Urothelium cell line (cell line): Measurements from ENCODE around the gene TMEM168.

Experiments used
- DNase-seq: peaks from one replicate; pipeline ENCODE4 v3.0.0; 2011; ENCODE audit warnings: low spot score, mixed read lengths
- FAIRE-seq: peaks from 2 replicates; lab custom pipeline; 2011; peaks lifted over from hg19 to GRCh38; lab: Jason Lieb, UNC

Gene TMEM168

DNA sequence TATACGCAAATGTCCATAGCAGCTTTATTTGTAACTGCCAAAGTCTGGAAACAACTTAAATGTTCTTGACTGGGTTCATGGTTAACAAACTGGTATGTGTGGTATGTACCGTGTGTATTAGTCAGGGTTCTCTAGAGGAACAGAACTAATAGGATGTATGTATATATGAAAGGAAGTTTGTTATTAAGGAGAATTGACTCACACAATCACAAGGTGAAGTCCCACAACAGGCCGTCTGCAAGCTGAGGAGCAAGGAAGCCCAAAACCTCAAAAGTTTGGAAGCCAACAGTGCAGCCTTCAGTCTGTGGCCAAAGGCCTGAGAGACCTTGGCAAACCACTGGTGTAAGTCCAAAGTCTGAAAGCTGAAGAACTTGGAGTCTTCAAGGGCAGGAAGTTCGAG lies 66.8 kb downstream of the TMEM168 start:
- no peak for DNase-seq
- FAIRE-seq = no peak

DNA sequence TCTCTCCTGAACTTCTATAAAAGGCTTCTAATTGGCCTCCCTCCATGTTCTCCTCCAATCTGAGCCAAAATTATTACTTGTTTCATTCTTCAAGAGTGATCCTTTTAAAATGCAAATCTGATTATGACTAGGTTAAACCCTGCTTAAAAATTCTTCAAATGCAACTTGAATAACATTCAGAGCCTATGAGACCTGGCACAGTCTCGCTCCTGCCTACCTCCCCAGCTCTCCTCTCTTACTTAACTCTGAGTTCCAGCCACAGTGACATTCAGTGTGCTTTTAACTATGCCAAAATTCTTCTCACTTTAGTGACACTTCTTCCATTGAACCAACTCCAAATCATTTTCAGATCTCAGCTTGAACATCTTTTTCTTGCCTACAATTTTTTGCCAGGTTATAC lies 68.8 kb downstream of the TMEM168 start:
- FAIRE-seq = no peak

DNA sequence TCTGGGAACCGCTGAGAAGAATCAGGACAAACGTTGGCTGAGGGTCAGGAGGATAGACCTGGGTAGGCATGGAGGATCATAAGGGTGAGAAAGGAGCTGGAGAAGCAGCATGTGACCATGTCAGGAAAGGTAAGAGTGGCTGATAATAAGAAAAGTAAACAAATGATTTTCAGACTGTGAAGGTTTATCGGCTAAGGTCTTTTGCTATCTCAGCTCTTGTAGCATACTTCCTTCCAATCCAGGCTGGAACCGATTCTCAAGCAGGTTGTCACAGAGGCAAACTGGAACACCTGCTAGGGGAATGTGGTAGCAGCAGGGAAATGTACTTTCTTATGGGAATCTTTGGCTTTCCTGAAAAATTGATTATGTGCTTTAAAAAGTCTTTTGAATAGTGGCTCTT lies 74.7 kb downstream of the TMEM168 start:
- no peak for DNase-seq
- no peak for FAIRE-seq

More for the DNA sequence above, 68.8 kb downstream of the TMEM168 start:
- DNase-seq = no peak

DNA sequence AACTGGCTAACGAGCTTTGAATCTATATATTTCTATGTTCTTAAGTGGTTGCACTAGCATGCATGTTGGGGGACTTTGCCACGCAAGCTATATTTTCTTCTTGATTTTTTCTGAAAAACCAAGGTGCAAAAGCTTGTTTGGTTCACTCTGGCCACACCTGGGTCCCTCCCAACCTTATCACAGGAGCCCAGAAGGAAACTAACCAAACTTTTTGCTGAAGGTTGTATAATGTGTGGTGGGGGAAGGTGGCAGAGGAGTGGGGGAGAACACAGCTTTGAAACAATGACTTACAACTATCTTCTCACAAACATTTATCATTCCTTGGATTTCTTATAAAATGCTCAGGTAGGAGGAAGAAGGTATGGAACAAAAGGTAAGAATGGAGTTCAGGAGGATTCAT lies 75.3 kb downstream of the TMEM168 start:
- no peak for FAIRE-seq
- no peak for DNase-seq
